OCI-LY3 (cell line): ENCODE measurements around the gene LRRC1.

Experiments used
- CTCF ChIP-seq: fragments of 200-600, 300-600 bp; sonication (generic); IDR thresholded peaks from 2 replicates; pipeline ENCODE4 v1.5.1; 2014; ENCODE audit warnings: antibody characterized with exemption, low read length, low read depth
- EZH2phosphoT487 ChIP-seq: fragments of 200-600 bp; shearing (Covaris generic); IDR thresholded peaks from 2 replicates; pipeline ENCODE4 v1.6.1; 2018; ENCODE audit warnings: antibody characterized with exemption, mixed run types, low read depth

DNA sequence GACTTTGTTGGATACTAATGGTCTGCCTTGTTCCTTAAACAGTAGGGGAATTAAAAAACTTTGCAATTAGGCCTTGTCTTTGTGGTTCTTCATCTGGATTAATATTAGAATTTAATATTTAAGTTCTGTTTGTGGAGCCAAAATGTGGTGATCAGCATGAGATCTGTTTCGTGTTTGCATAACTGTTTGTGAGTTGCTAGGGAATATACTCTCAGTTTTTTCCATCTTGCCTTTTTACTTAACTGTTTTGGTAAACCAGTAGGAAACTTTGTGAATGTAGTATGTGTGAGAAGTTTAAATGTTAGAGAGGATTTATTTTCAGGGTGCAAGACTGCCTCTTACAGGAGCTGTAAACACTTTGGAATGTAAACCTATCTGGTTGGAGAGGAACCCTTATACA lies 35.6 kb downstream of the LRRC1 start:
- no peak for TF ChIP-seq EZH2phosphoT487
- no peak for TF ChIP-seq CTCF
